T-cell (primary cell): ENCODE results near the gene ARHGEF26. TPM values are rescaled to one million over a fixed set of nuclear protein-coding genes. Genes with fewer than 3 reads are reported as not detected.

Source experiments
- ATAC-seq, 4 experiments: fragments of 200-7000 bp in 3 of 4; fragments of 150-1000 bp in 1 of 4; cut with Tn5 transposase; replicated peaks in 1 of 4; 1 replicate in 3 of 4; 2 replicates in 1 of 4; pipeline ENCODE4 v1.10.0; 2021; ENCODE audit warnings: moderate library complexity in 3 of 4, mild to moderate bottlenecking in 2 of 4, moderate number of reproducible peaks in 1 of 4
- CTCF ChIA-PET, 2 donors: fragments of 300-600 bp; sonication (Branson Sonifier 250); formaldehyde crosslinking; loops; one replicate each; lab custom pipeline; 2022; ENCODE audit warnings: antibody characterized with exemption in 2 of 2; lab: Charles Lee
- POLR2A ChIA-PET, 2 donors: fragments of 300-600 bp; sonication (Branson Sonifier 250); formaldehyde crosslinking; loops; one replicate each; lab custom pipeline; 2022; ENCODE audit warnings: antibody characterized with exemption in 2 of 2; lab: Charles Lee
- DNase-seq, 35 experiments: peaks; one replicate each; pipeline versions ENCODE4 v3.0.0 to v3.0.0-alpha.2; 2013 to 2023
- H3K27ac ChIP-seq: one replicate; pipeline ENCODE4 v1.5.1; 2013; ENCODE audit warnings: low read length
- H3K27me3 ChIP-seq, 2 experiments: replicated peaks in 1 of 2; 1 replicate in 1 of 2; 2 replicates in 1 of 2; pipeline versions ENCODE4 v1.6.1 to v1.7.0; 2013; ENCODE audit warnings: low read length in 1 of 2, mixed read lengths in 1 of 2; ENCODE audit not compliant: control insufficient read depth in 2 of 2, insufficient read depth in 2 of 2; ENCODE audit errors: extremely low read depth in 1 of 2
- H3K36me3 ChIP-seq, 2 donors: 1 replicate in 1 of 2; 2 replicates in 1 of 2; pipeline versions ENCODE4 v1.6.1 to v1.7.0; 2013; ENCODE audit warnings: low read length in 1 of 2; ENCODE audit not compliant: control insufficient read depth in 2 of 2, insufficient read depth in 1 of 2; ENCODE audit errors: extremely low read depth in 1 of 2
- H3K4me1 ChIP-seq, 2 experiments: 1 replicate in 1 of 2; 2 replicates in 1 of 2; pipeline versions ENCODE4 v1.6.1 to v1.7.0; 2013; ENCODE audit warnings: low read length in 2 of 2, mixed read lengths in 1 of 2; ENCODE audit not compliant: insufficient read depth in 2 of 2, control insufficient read depth in 1 of 2; ENCODE audit errors: extremely low read depth in 1 of 2
- H3K4me3 ChIP-seq, 2 donors: 1 replicate in 1 of 2; 2 replicates in 1 of 2; pipeline versions ENCODE4 v1.5.1 to v1.7.0; 2013; ENCODE audit warnings: mild to moderate bottlenecking in 2 of 2, low read length in 1 of 2, moderate library complexity in 1 of 2; ENCODE audit not compliant: control insufficient read depth in 1 of 2; ENCODE audit errors: extremely low read depth in 1 of 2
- H3K9me3 ChIP-seq: 2 replicates; pipeline ENCODE4 v1.7.0; 2013
- H3K27ac Mint-ChIP-seq, 2 donors: one replicate each; pipeline ENCODE4 v1.8.0; 2020 to 2021; ENCODE audit warnings: mild to moderate bottlenecking in 2 of 2, mixed read lengths in 2 of 2
- H3K27me3 Mint-ChIP-seq, 2 donors: one replicate each; pipeline ENCODE4 v1.8.0; 2021 to 2022; ENCODE audit warnings: mixed read lengths in 2 of 2
- H3K36me3 Mint-ChIP-seq: one replicate; pipeline ENCODE4 v1.8.0; 2021; ENCODE audit warnings: mixed read lengths
- H3K4me1 Mint-ChIP-seq, 3 donors: one replicate each; pipeline ENCODE4 v1.8.0; 2020 to 2022; ENCODE audit warnings: mixed read lengths in 3 of 3, mild to moderate bottlenecking in 1 of 3
- H3K4me3 Mint-ChIP-seq, 3 donors: one replicate each; pipeline ENCODE4 v1.8.0; 2020 to 2022; ENCODE audit warnings: mild to moderate bottlenecking in 3 of 3, mixed read lengths in 3 of 3, moderate library complexity in 3 of 3
- H3K9me3 Mint-ChIP-seq, 3 donors: one replicate each; pipeline ENCODE4 v1.8.0; 2020 to 2022; ENCODE audit warnings: mixed read lengths in 3 of 3
- WGBS: methylation state at CpG from one replicate; pipeline ENCODE4 v1.1.5; 2013; ENCODE audit warnings: missing lambda C conversion rate; ENCODE audit not compliant: insufficient coverage; 5-methylcytosine and 5-hydroxymethylcytosine counted together
- total RNA-seq, 35 experiments: library from RNA in 6 of 35; stranded (reverse) in 6 of 35; fragments of 120-200 nt in 1 of 35; gene quantifications; one replicate each; pipeline versions ENCODE4 v1.2.1 to v1.2.4 and lab custom pipeline; 2013 to 2026

Gene ARHGEF26
- total RNA-seq, 5 donors from 2014 or later (not counting 1 experiment from before 2014, with no cell fraction given), result 0.12 to 0.29 (median 0.23) TPM

DNA sequence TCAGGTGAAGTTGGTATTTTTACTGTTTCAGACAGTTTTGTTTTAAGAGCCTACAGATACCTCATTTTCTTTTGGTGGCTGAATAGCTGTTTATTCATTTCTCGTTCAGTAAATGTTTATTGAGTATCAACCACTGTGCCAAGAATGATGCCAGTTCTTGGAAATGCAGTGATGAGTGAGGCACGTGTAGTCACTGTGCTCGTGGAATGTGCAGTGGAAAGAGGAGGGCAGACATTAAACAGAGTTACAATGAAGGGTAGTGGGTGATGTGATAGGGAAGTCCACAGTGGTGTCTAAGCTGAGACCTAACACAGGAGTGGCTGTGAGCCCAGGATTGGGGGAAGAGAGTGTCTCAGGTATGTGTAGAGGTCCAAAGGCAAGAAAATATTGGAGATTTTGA is 73.7 kb downstream of the ARHGEF26 start:
- no peaks in the 10 kb centered on the region for H3K4me1 Mint-ChIP-seq
- Histone ChIP-seq H3K4me3 (no peak overlapping the region), H3K27me3 (no peaks in the 10 kb centered on the region), H3K4me1 (no peaks in the 10 kb centered on the region), H3K27ac (no peak overlapping the region), H3K9me3 (no peaks in the 10 kb centered on the region), H3K36me3 (no peaks in the 10 kb centered on the region)
- ATAC-seq (no peak), DNase-seq (no peak)
- H3K27ac Mint-ChIP-seq, result no peak overlapping the region
- ChIA-PET POLR2A (no interaction called here), CTCF (no interaction called here)
- no peaks in the 10 kb centered on the region for H3K36me3 Mint-ChIP-seq
- H3K27me3 Mint-ChIP-seq, result peaks cover 7 to 14% of the 10 kb centered on the region in 2 donors
- H3K9me3 Mint-ChIP-seq, result peaks cover 0 to 3% (median 0%) of the 10 kb centered on the region in 3 donors
- H3K4me3 Mint-ChIP-seq, result no peak overlapping the region
- WGBS, result 68% methylated on average over 3 of the region's 3 CpGs

- Mint-ChIP-seq H3K9me3 (peaks cover 0 to 3% (median 0%) of the 10 kb centered on the region in 3 donors), H3K4me1 (no peaks in the 10 kb centered on the region), H3K4me3 (no peak overlapping the region), H3K27me3 (peaks cover 6 to 14% of the 10 kb centered on the region in 2 donors), H3K27ac (no peak overlapping the region), H3K36me3 (no peaks in the 10 kb centered on the region)
- no peaks in the 10 kb centered on the region for H3K27me3 ChIP-seq
- H3K4me3 ChIP-seq, result no peak overlapping the region
- DNase-seq, result no peak
- H3K27ac ChIP-seq, result no peak overlapping the region
- H3K9me3 ChIP-seq, result no peaks in the 10 kb centered on the region
- no peak for ATAC-seq
- no peaks in the 10 kb centered on the region for H3K4me1 ChIP-seq
- ChIA-PET CTCF (no interaction called here), POLR2A (no interaction called here)
- 41% methylated on average over 5 of the region's 6 CpGs for WGBS
- H3K36me3 ChIP-seq, result no peaks in the 10 kb centered on the region
Measured at GRCh38 chr3:154195620-154196356, 74.6 kb downstream of the ARHGEF26 start.

- Mint-ChIP-seq H3K4me3 (no peak overlapping the region), H3K27me3 (peaks cover 6 to 11% of the 10 kb centered on the region in 2 donors), H3K9me3 (peaks cover 0 to 3% (median 0%) of the 10 kb centered on the region in 3 donors), H3K27ac (no peak overlapping the region), H3K36me3 (no peaks in the 10 kb centered on the region), H3K4me1 (no peaks in the 10 kb centered on the region)
- H3K9me3 ChIP-seq, result no peaks in the 10 kb centered on the region
- H3K4me1 ChIP-seq, result no peaks in the 10 kb centered on the region
- ChIA-PET CTCF (no interaction called here), POLR2A (no interaction called here)
- H3K27me3 ChIP-seq, result no peaks in the 10 kb centered on the region
- H3K4me3 ChIP-seq, result no peak overlapping the region
- WGBS, result no CpG with 5 or more reads among the region's 4 CpGs
- H3K36me3 ChIP-seq, result no peaks in the 10 kb centered on the region
- DNase-seq (no peak), ATAC-seq (no peak)
- H3K27ac ChIP-seq, result no peak overlapping the region
Measured at GRCh38 chr3:154197751-154198150, 76.6 kb downstream of the ARHGEF26 start.

- CTCF ChIA-PET, result no interaction called here
- ATAC-seq (no peak), DNase-seq (no peak)
- Mint-ChIP-seq H3K27ac (no peak overlapping the region), H3K4me1 (no peaks in the 10 kb centered on the region), H3K9me3 (peaks cover 5 to 11% (median 10%) of the 10 kb centered on the region in 3 donors), H3K36me3 (no peaks in the 10 kb centered on the region), H3K4me3 (no peak overlapping the region), H3K27me3 (peaks cover 0 to 26% of the 10 kb centered on the region in 2 donors)
- Histone ChIP-seq H3K27ac (no peak overlapping the region), H3K4me1 (no peaks in the 10 kb centered on the region), H3K36me3 (no peaks in the 10 kb centered on the region), H3K4me3 (no peak overlapping the region), H3K9me3 (no peaks in the 10 kb centered on the region), H3K27me3 (peaks cover 0 to 6% of the 10 kb centered on the region in 2 experiments)
- POLR2A ChIA-PET, result no interaction called here
- 83% methylated on average over 8 of the region's 8 CpGs for WGBS
Measured at GRCh38 chr3:154209499-154209898, 88.3 kb downstream of the ARHGEF26 start.

GRCh38 chr3:154210986-154211385 is 89.8 kb downstream of the ARHGEF26 start:
- DNase-seq, result no peak
- Mint-ChIP-seq H3K4me1 (no peaks in the 10 kb centered on the region), H3K27ac (peak overlapping the region in 1 of 2 donors; percentile 51), H3K36me3 (no peaks in the 10 kb centered on the region), H3K27me3 (peaks cover 0 to 21% of the 10 kb centered on the region in 2 donors), H3K4me3 (no peak overlapping the region), H3K9me3 (peaks cover 0 to 4% (median 0%) of the 10 kb centered on the region in 3 donors)
- Histone ChIP-seq H3K27ac (no peak overlapping the region), H3K4me1 (no peaks in the 10 kb centered on the region), H3K36me3 (no peaks in the 10 kb centered on the region), H3K9me3 (no peaks in the 10 kb centered on the region), H3K27me3 (peaks cover 0 to 6% of the 10 kb centered on the region in 2 experiments), H3K4me3 (no peak overlapping the region)
- ATAC-seq, result no peak
- 71% methylated on average over 1 of the region's 1 CpG for WGBS
- ChIA-PET CTCF (no interaction called here), POLR2A (no interaction called here)

DNA sequence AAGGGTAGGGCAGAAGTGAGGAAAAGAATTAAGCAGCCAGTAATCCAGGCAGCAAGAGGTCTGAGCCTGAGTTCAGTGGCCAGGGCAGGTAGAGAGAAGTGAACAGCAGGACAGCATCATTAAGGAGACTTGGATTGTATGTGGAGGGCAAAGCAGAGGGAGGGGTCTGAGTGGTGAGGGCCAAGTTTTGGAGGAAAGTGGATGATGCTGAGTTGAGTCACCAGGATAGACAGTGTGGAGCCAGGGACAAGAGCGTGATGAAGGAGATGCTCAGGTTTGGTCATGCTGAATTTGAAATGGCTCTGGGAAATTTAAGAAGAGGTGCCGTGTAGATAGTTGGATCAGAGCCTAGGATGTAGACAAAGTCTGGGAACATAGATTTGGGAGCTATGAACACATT is 93.1 kb downstream of the ARHGEF26 start:
- POLR2A ChIA-PET, result no interaction called here
- peaks cover 0 to 6% of the 10 kb centered on the region in 2 donors for H3K27me3 Mint-ChIP-seq
- 92% methylated on average over 2 of the region's 2 CpGs for WGBS
- no peaks in the 10 kb centered on the region for H3K4me1 ChIP-seq
- no peak for DNase-seq
- peaks cover 0 to 6% of the 10 kb centered on the region in 2 experiments for H3K27me3 ChIP-seq
- no peak overlapping the region for H3K4me3 ChIP-seq
- no peaks in the 10 kb centered on the region for H3K36me3 ChIP-seq
- H3K36me3 Mint-ChIP-seq, result no peaks in the 10 kb centered on the region
- no peak for ATAC-seq
- no peaks in the 10 kb centered on the region for H3K4me1 Mint-ChIP-seq
- H3K9me3 ChIP-seq, result no peaks in the 10 kb centered on the region
- no peak overlapping the region for H3K4me3 Mint-ChIP-seq
- H3K27ac Mint-ChIP-seq, result no peak overlapping the region
- no peaks in the 10 kb centered on the region for H3K9me3 Mint-ChIP-seq
- CTCF ChIA-PET, result interaction anchor here in 1 of 2 donors (0.6 kb wide), 1 partner anchor 782 kb away, joined by 3 read pairs; no protein-coding TSS in a partner anchor
- H3K27ac ChIP-seq, result no peak overlapping the region
